ENCODE data around the gene PHF8. TPM values are rescaled to one million over a fixed set of nuclear protein-coding genes. Genes with fewer than 3 reads are reported as not detected.

The PHF8 gene
- total RNA-seq, 1 experiment from 2014 or later: 26.7 TPM

- CTCF ChIA-PET: no interaction called here
- H3K4me1 Mint-ChIP-seq (ENCODE audit: low read depth, unreplicated experiment): no peaks in the 10 kb centered on the region
- H3K9me3 Mint-ChIP-seq (ENCODE audit: unreplicated experiment): no peaks in the 10 kb centered on the region
- Histone ChIP-seq H3K4me1 (no peaks in the 10 kb centered on the region), H3K4me3 (ENCODE audit: low read depth, low read length) (no peak overlapping the region), H3K27me3 (replicated peaks; ENCODE audit: control insufficient read depth, insufficient read depth, low read length) (no peaks in the 10 kb centered on the region), H3K36me3 (ENCODE audit: control insufficient read depth, insufficient read depth, low read length) (no peaks in the 10 kb centered on the region), H3K9me3 (no peaks in the 10 kb centered on the region)
- H3K27ac Mint-ChIP-seq (ENCODE audit: unreplicated experiment): no peak overlapping the region
- POLR2A ChIA-PET: interaction anchor here (0.6 kb wide), 1 partner anchor 405 kb away, joined by 3 read pairs; no protein-coding TSS in a partner anchor
- no peak for DNase-seq
- TF ChIP-seq CTCF (IDR thresholded peaks at IDR 0.05; ENCODE audit: insufficient read depth in 1 of 2, low read depth in 1 of 2, low read length in 1 of 2, severe bottlenecking in 1 of 2, unreplicated experiment in 1 of 2): no peak
- intact Hi-C loops (cut with micrococcal nuclease; ENCODE audit: unreplicated experiment): no loop called here
- no peak overlapping the region for H3K4me3 Mint-ChIP-seq (ENCODE audit: unreplicated experiment)
- no peaks in the 10 kb centered on the region for H3K36me3 Mint-ChIP-seq (ENCODE audit: insufficient read depth, unreplicated experiment)
- no peaks in the 10 kb centered on the region for H3K27me3 Mint-ChIP-seq (ENCODE audit: insufficient read depth, unreplicated experiment)
- no TSS peak for BruUV-seq (replicated peaks)
Measured at GRCh38 chrX:54090880-54091279, 46.6 kb upstream of the PHF8 start.

- no peaks in the 10 kb centered on the region for H3K9me3 Mint-ChIP-seq (ENCODE audit: unreplicated experiment)
- intact Hi-C loops (cut with micrococcal nuclease; ENCODE audit: unreplicated experiment): no loop called here
Measured at GRCh38 chrX:54089191-54089590, 44.9 kb upstream of the PHF8 start.

DNA sequence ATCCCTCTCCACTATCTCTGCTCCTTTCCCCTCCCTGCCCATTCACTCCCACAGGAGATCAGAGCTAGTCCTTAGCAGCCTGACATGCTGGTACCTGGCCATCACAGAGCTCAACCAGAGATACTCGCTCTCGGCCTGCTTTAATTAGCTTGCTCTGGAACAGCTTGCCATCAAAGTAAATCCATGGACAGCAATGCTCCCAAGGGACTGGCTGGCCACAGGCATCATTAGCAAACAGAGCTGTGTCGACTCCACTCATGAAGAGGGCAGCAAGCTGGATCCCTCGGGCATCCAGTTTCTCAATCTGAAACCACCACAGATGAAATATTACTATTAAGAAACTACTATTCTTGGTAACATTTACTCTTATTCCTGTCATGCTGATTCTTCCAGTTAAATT lies 43.4 kb upstream of the PHF8 start:
- no peak for TF ChIP-seq CTCF (IDR thresholded peaks at IDR 0.05; ENCODE audit: insufficient read depth in 1 of 2, low read depth in 1 of 2, low read length in 1 of 2, severe bottlenecking in 1 of 2, unreplicated experiment in 1 of 2)
- Histone ChIP-seq H3K27me3 (replicated peaks; ENCODE audit: control insufficient read depth, insufficient read depth, low read length) (no peaks in the 10 kb centered on the region), H3K36me3 (ENCODE audit: control insufficient read depth, insufficient read depth, low read length) (no peaks in the 10 kb centered on the region), H3K4me3 (ENCODE audit: low read depth, low read length) (no peak overlapping the region), H3K9me3 (no peaks in the 10 kb centered on the region), H3K4me1 (no peaks in the 10 kb centered on the region)
- CTCF ChIA-PET: no interaction called here
- H3K4me1 Mint-ChIP-seq (ENCODE audit: low read depth, unreplicated experiment): no peaks in the 10 kb centered on the region
- H3K9me3 Mint-ChIP-seq (ENCODE audit: unreplicated experiment): no peaks in the 10 kb centered on the region
- H3K4me3 Mint-ChIP-seq (ENCODE audit: unreplicated experiment): no peak overlapping the region
- no peaks in the 10 kb centered on the region for H3K36me3 Mint-ChIP-seq (ENCODE audit: insufficient read depth, unreplicated experiment)
- H3K27ac Mint-ChIP-seq (ENCODE audit: unreplicated experiment): no peak overlapping the region
- POLR2A ChIA-PET: no interaction called here
- BruUV-seq (replicated peaks): no TSS peak
- DNase-seq: no peak
- intact Hi-C loops (cut with micrococcal nuclease; ENCODE audit: unreplicated experiment): no loop called here
- no peaks in the 10 kb centered on the region for H3K27me3 Mint-ChIP-seq (ENCODE audit: insufficient read depth, unreplicated experiment)

More at GRCh38 chrX:54089191-54089590, 44.9 kb upstream of the PHF8 start:
- POLR2A ChIA-PET: no interaction called here
- H3K36me3 Mint-ChIP-seq (ENCODE audit: insufficient read depth, unreplicated experiment): no peaks in the 10 kb centered on the region
- no peak overlapping the region for H3K27ac Mint-ChIP-seq (ENCODE audit: unreplicated experiment)
- H3K4me1 Mint-ChIP-seq (ENCODE audit: low read depth, unreplicated experiment): no peaks in the 10 kb centered on the region
- no peaks in the 10 kb centered on the region for H3K9me3 ChIP-seq
- TF ChIP-seq CTCF (IDR thresholded peaks at IDR 0.05; ENCODE audit: insufficient read depth in 1 of 2, low read depth in 1 of 2, low read length in 1 of 2, severe bottlenecking in 1 of 2, unreplicated experiment in 1 of 2): no peak
- H3K27me3 Mint-ChIP-seq (ENCODE audit: insufficient read depth, unreplicated experiment): no peaks in the 10 kb centered on the region
- BruUV-seq (replicated peaks): no TSS peak
- no peaks in the 10 kb centered on the region for H3K27me3 ChIP-seq (replicated peaks; ENCODE audit: control insufficient read depth, insufficient read depth, low read length)
- H3K4me3 ChIP-seq (ENCODE audit: low read depth, low read length): no peak overlapping the region
- no peaks in the 10 kb centered on the region for H3K36me3 ChIP-seq (ENCODE audit: control insufficient read depth, insufficient read depth, low read length)
- no peaks in the 10 kb centered on the region for H3K4me1 ChIP-seq
- DNase-seq: no peak
- H3K4me3 Mint-ChIP-seq (ENCODE audit: unreplicated experiment): no peak overlapping the region
- CTCF ChIA-PET: no interaction called here
